GM18519 (cell line): ENCODE results near the gene PEMT.

Experiments
- ATAC-seq: cut with Tn5 transposase; IDR thresholded peaks from one replicate; pipeline ENCODE4 v1.9.1; 2021; ENCODE audit warnings: mild to moderate bottlenecking, moderate library complexity; ENCODE audit not compliant: unreplicated experiment, low FRiP score

The PEMT gene

GRCh38 chr17:17555906-17556305, 35.6 kb downstream of the PEMT start:
- ATAC-seq: no peak

- ATAC-seq: no peak
Measured at GRCh38 chr17:17555151-17555550, 36.4 kb downstream of the PEMT start.

GRCh38 chr17:17554266-17554665, 37.2 kb downstream of the PEMT start:
- no peak for ATAC-seq

- no peak for ATAC-seq
Measured at GRCh38 chr17:17553217-17554195, 38.0 kb downstream of the PEMT start.

GRCh38 chr17:17552351-17553216, 38.9 kb downstream of the PEMT start:
- no peak for ATAC-seq

- ATAC-seq: no peak
Measured at GRCh38 chr17:17551361-17551760, 40.1 kb downstream of the PEMT start.

- ATAC-seq: no peak
Measured at GRCh38 chr17:17549732-17550366, 41.7 kb downstream of the PEMT start.

- ATAC-seq: no peak
Measured at GRCh38 chr17:17548044-17548443, 43.5 kb downstream of the PEMT start.

GRCh38 chr17:17547210-17547764, 44.2 kb downstream of the PEMT start:
- no peak for ATAC-seq

GRCh38 chr17:17546399-17547185, 44.9 kb downstream of the PEMT start:
- ATAC-seq: no peak

- no peak for ATAC-seq
Measured at GRCh38 chr17:17545984-17546383, 45.5 kb downstream of the PEMT start.

GRCh38 chr17:17545031-17545820, 46.3 kb downstream of the PEMT start:
- ATAC-seq: no peak

- ATAC-seq: no peak
Measured at GRCh38 chr17:17542906-17543635, 48.4 kb downstream of the PEMT start.

GRCh38 chr17:17541640-17542001, 49.9 kb downstream of the PEMT start:
- ATAC-seq: no peak

- ATAC-seq: no peak
Measured at GRCh38 chr17:17540935-17541639, 50.4 kb downstream of the PEMT start.

- ATAC-seq: no peak
Measured at GRCh38 chr17:17540278-17540906, 51.1 kb downstream of the PEMT start.

- no peak for ATAC-seq
Measured at GRCh38 chr17:17539591-17539990, 51.9 kb downstream of the PEMT start.
